PC-3 (cell line): ENCODE data around the gene DBP.

Source experiments
- EZH2 ChIP-seq: fragments of 300-600 bp; sonication (generic); IDR thresholded peaks from one replicate; pipeline ENCODE4 v1.6.1; 2017; ENCODE audit warnings: antibody characterized with exemption, mild to moderate bottlenecking, low read length; ENCODE audit not compliant: unreplicated experiment
- EZH2phosphoT487 ChIP-seq: fragments of 300-600 bp; sonication (generic); IDR thresholded peaks from 2 replicates; pipeline ENCODE4 v1.6.1; 2018; ENCODE audit warnings: mild to moderate bottlenecking, antibody characterized with exemption, low read length, borderline replicate concordance
- TF ChIP-seq, protein P1 (sequence below): fragments of 300-600 bp; sonication (generic); conservative IDR thresholded peaks from 2 replicates; pipeline ENCODE4 v1.5.1; 2017; ENCODE audit warnings: antibody characterized with exemption, low read depth, mild to moderate bottlenecking, low read length

DNA sequence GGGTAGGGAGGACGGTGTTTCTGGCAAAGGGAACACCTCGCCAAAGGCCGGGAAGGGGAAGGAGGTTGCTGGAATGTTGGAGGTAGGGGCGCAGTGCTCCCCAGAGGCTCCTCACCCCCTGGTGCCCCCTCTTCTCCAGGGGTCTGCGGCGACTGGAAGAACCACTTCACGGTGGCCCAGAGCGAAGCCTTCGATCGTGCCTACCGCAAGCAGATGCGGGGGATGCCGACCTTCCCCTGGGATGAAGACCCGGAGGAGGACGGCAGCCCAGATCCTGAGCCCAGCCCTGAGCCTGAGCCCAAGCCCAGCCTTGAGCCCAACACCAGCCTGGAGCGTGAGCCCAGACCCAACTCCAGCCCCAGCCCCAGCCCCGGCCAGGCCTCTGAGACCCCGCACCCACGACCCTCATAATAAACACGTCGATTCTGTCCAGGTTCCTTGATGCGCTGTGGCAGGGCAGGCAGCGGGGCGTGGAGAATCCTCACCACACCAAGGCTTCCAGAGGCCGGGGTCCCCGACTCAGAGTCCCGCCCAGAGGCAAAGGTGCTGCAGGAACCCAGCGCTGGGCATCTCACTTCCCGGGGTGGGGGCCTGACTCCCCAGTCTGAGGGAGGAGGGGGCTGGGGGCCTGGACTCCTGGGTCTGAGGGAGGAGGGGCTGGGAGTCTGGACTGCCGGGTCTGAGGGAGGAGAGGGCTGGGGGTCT is 38.0 kb downstream of the DBP start:
- TF ChIP-seq, protein P1, sequence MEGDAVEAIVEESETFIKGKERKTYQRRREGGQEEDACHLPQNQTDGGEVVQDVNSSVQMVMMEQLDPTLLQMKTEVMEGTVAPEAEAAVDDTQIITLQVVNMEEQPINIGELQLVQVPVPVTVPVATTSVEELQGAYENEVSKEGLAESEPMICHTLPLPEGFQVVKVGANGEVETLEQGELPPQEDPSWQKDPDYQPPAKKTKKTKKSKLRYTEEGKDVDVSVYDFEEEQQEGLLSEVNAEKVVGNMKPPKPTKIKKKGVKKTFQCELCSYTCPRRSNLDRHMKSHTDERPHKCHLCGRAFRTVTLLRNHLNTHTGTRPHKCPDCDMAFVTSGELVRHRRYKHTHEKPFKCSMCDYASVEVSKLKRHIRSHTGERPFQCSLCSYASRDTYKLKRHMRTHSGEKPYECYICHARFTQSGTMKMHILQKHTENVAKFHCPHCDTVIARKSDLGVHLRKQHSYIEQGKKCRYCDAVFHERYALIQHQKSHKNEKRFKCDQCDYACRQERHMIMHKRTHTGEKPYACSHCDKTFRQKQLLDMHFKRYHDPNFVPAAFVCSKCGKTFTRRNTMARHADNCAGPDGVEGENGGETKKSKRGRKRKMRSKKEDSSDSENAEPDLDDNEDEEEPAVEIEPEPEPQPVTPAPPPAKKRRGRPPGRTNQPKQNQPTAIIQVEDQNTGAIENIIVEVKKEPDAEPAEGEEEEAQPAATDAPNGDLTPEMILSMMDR = no peak
- TF ChIP-seq EZH2 (no peak), EZH2phosphoT487 (no peak)
